ENCODE measurements around the gene SAMD7.

GRCh38 chr3:169886671-169887070 is 24.7 kb upstream of the SAMD7 start:
- TF ChIP-seq POLR2AphosphoS5 (IDR thresholded peaks at IDR 0.05; ENCODE audit: low read depth, low read length): no peak
- no peak for TF ChIP-seq REST (IDR thresholded peaks at IDR 0.05; ENCODE audit: insufficient read depth in 1 of 2, low read depth in 2 of 2, low read length in 2 of 2)
